Activated CD4-positive, alpha-beta T cell treated with anti-CD3 and anti-CD28 coated beads for 36 hours (primary cell): ENCODE data around the gene KLF13. TPM values are rescaled to one million over a fixed set of nuclear protein-coding genes. Genes with fewer than 3 reads are reported as not detected.

Source experiments
- ATAC-seq: fragments of 200-7000 bp; cut with Tn5 transposase; one replicate; pipeline ENCODE4 v1.10.0; 2021; ENCODE audit warnings: mild to moderate bottlenecking, moderate library complexity
- CTCF ChIA-PET: fragments of 350-600 bp; sonication (Branson Sonifier 250); formaldehyde crosslinking; loops from one replicate; lab custom pipeline; 2021; ENCODE audit warnings: antibody characterized with exemption; lab: Charles Lee
- POLR2A ChIA-PET: fragments of 350-600 bp; sonication (Branson Sonifier 250); formaldehyde crosslinking; loops from one replicate; lab custom pipeline; 2021; ENCODE audit warnings: antibody characterized with exemption, inconsistent platforms; lab: Charles Lee
- DNase-seq: peaks from one replicate; pipeline ENCODE4 v3.0.0-alpha.2; 2020
- H3K27ac Mint-ChIP-seq: one replicate; pipeline ENCODE4 v1.8.0; 2021; ENCODE audit warnings: mixed read lengths
- H3K27me3 Mint-ChIP-seq: one replicate; pipeline ENCODE4 v1.8.0; 2021; ENCODE audit warnings: mixed read lengths
- H3K36me3 Mint-ChIP-seq: one replicate; pipeline ENCODE4 v1.8.0; 2021; ENCODE audit warnings: low read depth, mixed read lengths
- H3K4me1 Mint-ChIP-seq: one replicate; pipeline ENCODE4 v1.8.0; 2021; ENCODE audit warnings: mixed read lengths
- H3K4me3 Mint-ChIP-seq: one replicate; pipeline ENCODE4 v1.8.0; 2021; ENCODE audit warnings: mild to moderate bottlenecking, moderate library complexity, mixed read lengths
- H3K9me3 Mint-ChIP-seq: one replicate; pipeline ENCODE4 v1.8.0; 2021; ENCODE audit warnings: low read depth, mixed read lengths
- intact Hi-C, 2 experiments: fragments of 100-400 bp; cut with DNase I in 1 of 2; cut with micrococcal nuclease in 1 of 2; formaldehyde crosslinking; loops; one replicate each; pipeline versions ENCODE4 v1.14.2 to v1.15.1; 2022 to 2024; cut with DNase I, micrococcal nuclease
- total RNA-seq, 2 experiments: library from RNA; stranded (reverse); gene quantifications; one replicate each; pipeline ENCODE4 v1.2.3, GENCODE V29; 2021

KLF13 gene
- total RNA-seq, 2 experiments from 2014 or later: 147 to 212 TPM

- H3K4me3 Mint-ChIP-seq: no peak overlapping the region
- H3K36me3 Mint-ChIP-seq: no peaks in the 10 kb centered on the region
- H3K27me3 Mint-ChIP-seq: no peaks in the 10 kb centered on the region
- ATAC-seq (no peak), DNase-seq (no peak)
- peaks cover 18% of the 10 kb centered on the region for H3K4me1 Mint-ChIP-seq
- intact Hi-C loops: no loop called here
- CTCF ChIA-PET: interaction anchor here (0.6 kb wide), 1 partner anchor 92 kb away, joined by 4 read pairs; no protein-coding TSS in a partner anchor
- H3K9me3 Mint-ChIP-seq: peaks cover 10% of the 10 kb centered on the region
- H3K27ac Mint-ChIP-seq: no peak overlapping the region
- POLR2A ChIA-PET: no interaction called here
These were observed 8.2 kb upstream of the KLF13 start for GRCh38 chr15:31318429-31318828.

DNA sequence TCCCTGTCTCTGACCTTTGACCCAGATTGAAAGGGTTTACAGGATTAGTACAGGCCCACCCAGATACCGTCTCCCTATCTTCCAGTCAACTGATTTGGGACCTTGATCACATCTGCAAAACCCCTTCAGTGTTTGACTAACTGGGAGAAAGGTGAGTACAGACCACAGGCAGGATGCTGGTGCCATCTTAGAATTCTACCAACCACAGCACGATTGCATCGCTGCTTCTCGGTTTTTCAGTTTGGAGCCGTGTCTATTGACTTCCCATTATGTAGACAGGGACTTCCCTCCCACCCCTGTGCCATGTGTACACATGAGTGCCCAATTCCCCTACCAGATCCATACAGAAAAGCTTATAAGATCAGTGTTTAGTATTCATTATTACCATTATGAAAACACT is 6.6 kb upstream of the KLF13 start:
- Mint-ChIP-seq H3K4me3 (no peak overlapping the region), H3K4me1 (peaks cover 28% of the 10 kb centered on the region), H3K36me3 (no peaks in the 10 kb centered on the region), H3K9me3 (peaks cover 5% of the 10 kb centered on the region), H3K27ac (no peak overlapping the region), H3K27me3 (no peaks in the 10 kb centered on the region)
- CTCF ChIA-PET: interaction anchor here (0.6 to 0.9 kb wide), 3 partner anchors 12 to 58 kb away, joined by 3 to 4 read pairs (median 3); no protein-coding TSS in a partner anchor
- POLR2A ChIA-PET: no interaction called here
- ATAC-seq: no peak
- DNase-seq: no peak
- intact Hi-C loops: loop anchor here (10.0 kb wide), 2 partner anchors 415 to 695 kb away; partner anchors contain the start of genes ARHGAP11B (in 1 of the 2) and FAN1 (in 1 of the 2)

DNA sequence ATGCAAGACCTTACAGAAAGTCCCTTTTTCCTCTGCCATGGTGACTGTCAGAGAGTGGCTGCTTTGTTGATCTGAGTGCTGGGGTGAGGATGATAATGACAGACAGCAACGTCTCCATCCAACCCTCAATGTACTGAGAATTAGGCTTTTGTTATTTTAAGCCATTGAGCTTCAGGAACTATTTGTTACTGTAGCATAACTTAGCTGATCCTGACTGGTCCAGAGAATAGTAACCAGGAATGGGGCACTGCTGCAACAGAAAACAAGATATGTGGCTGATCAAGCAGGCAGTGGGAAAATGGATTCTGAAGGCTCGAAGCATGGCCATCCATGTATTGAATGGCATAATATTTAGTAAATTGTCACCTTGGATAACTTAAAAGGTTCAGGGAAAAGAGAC is 5.2 kb upstream of the KLF13 start:
- intact Hi-C loops: loop anchor here (10.0 kb wide), 2 partner anchors 417 to 697 kb away; partner anchors contain the start of genes ARHGAP11B (in 1 of the 2) and FAN1 (in 1 of the 2)
- no peak overlapping the region for H3K4me3 Mint-ChIP-seq
- POLR2A ChIA-PET: no interaction called here

GRCh38 chr15:31322504-31322903 is 4.1 kb upstream of the KLF13 start:
- Mint-ChIP-seq H3K9me3 (peaks cover 5% of the 10 kb centered on the region), H3K4me3 (no peak overlapping the region), H3K27ac (no peak overlapping the region), H3K36me3 (no peaks in the 10 kb centered on the region), H3K27me3 (no peaks in the 10 kb centered on the region), H3K4me1 (peaks cover 16% of the 10 kb centered on the region)
- CTCF ChIA-PET: interaction anchor here (2.0 kb wide), 1 partner anchor 108 kb away, joined by 7 read pairs; no protein-coding TSS in a partner anchor
- ATAC-seq (no peak), DNase-seq (no peak)
- intact Hi-C loops: loop anchor here (10.0 kb wide), 2 partner anchors 418 to 698 kb away; partner anchors contain the start of genes ARHGAP11B (in 1 of the 2) and FAN1 (in 1 of the 2)
- POLR2A ChIA-PET: no interaction called here

More for the DNA sequence above, 5.2 kb upstream of the KLF13 start:
- H3K4me1 Mint-ChIP-seq: peaks cover 26% of the 10 kb centered on the region
- CTCF ChIA-PET: interaction anchor here (1.0 kb wide), 1 partner anchor 169 kb away, joined by 3 read pairs; no protein-coding TSS in a partner anchor
- no peaks in the 10 kb centered on the region for H3K27me3 Mint-ChIP-seq
- DNase-seq: no peak
- no peak for ATAC-seq
- peaks cover 5% of the 10 kb centered on the region for H3K9me3 Mint-ChIP-seq
- no peak overlapping the region for H3K27ac Mint-ChIP-seq
- no peaks in the 10 kb centered on the region for H3K36me3 Mint-ChIP-seq

- ATAC-seq: no peak
- intact Hi-C loops: loop anchor here (10.0 kb wide), 2 partner anchors 419 to 699 kb away; partner anchors contain the start of genes ARHGAP11B (in 1 of the 2) and FAN1 (in 1 of the 2)
- no peak for DNase-seq
- Mint-ChIP-seq H3K4me1 (peaks cover 16% of the 10 kb centered on the region), H3K27me3 (no peaks in the 10 kb centered on the region), H3K9me3 (peaks cover 5% of the 10 kb centered on the region), H3K36me3 (peaks cover 2% of the 10 kb centered on the region), H3K27ac (no peak overlapping the region), H3K4me3 (no peak overlapping the region)
- ChIA-PET CTCF (interaction anchor here (0.8 to 2.7 kb wide), 3 partner anchors 109 to 165 kb away, joined by 3 to 13 read pairs (median 7); no protein-coding TSS in a partner anchor), POLR2A (no interaction called here)
These were observed 3.0 kb upstream of the KLF13 start for GRCh38 chr15:31323627-31324026.

GRCh38 chr15:31324186-31324585 is 2.4 kb upstream of the KLF13 start:
- ChIA-PET POLR2A (no interaction called here), CTCF (interaction anchor here (0.8 to 2.7 kb wide), 4 partner anchors 109 to 166 kb away, joined by 3 to 13 read pairs (median 5); no protein-coding TSS in a partner anchor)
- ATAC-seq: no peak
- Mint-ChIP-seq H3K36me3 (peaks cover 8% of the 10 kb centered on the region), H3K27ac (peak overlapping the region; percentile 29), H3K4me3 (peak overlapping the region; percentile 85), H3K9me3 (peaks cover 5% of the 10 kb centered on the region), H3K27me3 (no peaks in the 10 kb centered on the region), H3K4me1 (peaks cover 21% of the 10 kb centered on the region)
- DNase-seq: no peak
- intact Hi-C loops: loop anchor here (10.0 kb wide), 2 partner anchors 419 to 699 kb away; partner anchors contain the start of genes ARHGAP11B (in 1 of the 2) and FAN1 (in 1 of the 2)

- H3K27me3 Mint-ChIP-seq: no peaks in the 10 kb centered on the region
- no peak for ATAC-seq
- ChIA-PET CTCF (interaction anchor here (1.0 to 2.7 kb wide), 2 partner anchors 164 to 166 kb away, joined by 3 to 13 read pairs; no protein-coding TSS in a partner anchor), POLR2A (interaction anchor here (0.6 to 1.0 kb wide), 2 partner anchors 110 to 259 kb away, joined by 3 to 4 read pairs; no protein-coding TSS in a partner anchor)
- DNase-seq: no peak
- peaks cover 14% of the 10 kb centered on the region for H3K36me3 Mint-ChIP-seq
- H3K27ac Mint-ChIP-seq: peak overlapping the region; percentile 86
- intact Hi-C loops: loop anchor here (5.0 to 10.0 kb wide), 4 partner anchors 63 to 700 kb away; partner anchors contain the start of genes ARHGAP11B (in 2 of the 2) and FAN1 (in 1 of the 2)
- H3K4me1 Mint-ChIP-seq: peaks cover 26% of the 10 kb centered on the region
- H3K4me3 Mint-ChIP-seq: peak overlapping the region; percentile 85
- H3K9me3 Mint-ChIP-seq: peaks cover 5% of the 10 kb centered on the region
These were observed 1.6 kb upstream of the KLF13 start for GRCh38 chr15:31324806-31325594.

- H3K27me3 Mint-ChIP-seq: no peaks in the 10 kb centered on the region
- POLR2A ChIA-PET: interaction anchor here (0.8 to 1.0 kb wide), 3 partner anchors 10 to 111 kb away, joined by 4 read pairs; no protein-coding TSS in a partner anchor
These were observed 960 bp upstream of the KLF13 start for GRCh38 chr15:31325595-31326155.

GRCh38 chr15:31326875-31327668 is 437 bp downstream of the KLF13 start:
- H3K36me3 Mint-ChIP-seq: peaks cover 22% of the 10 kb centered on the region
- H3K27ac Mint-ChIP-seq: no peak overlapping the region
- ChIA-PET CTCF (interaction anchor here (0.7 to 1.2 kb wide), 3 partner anchors 111 to 146 kb away, joined by 3 to 4 read pairs (median 3); no protein-coding TSS in a partner anchor), POLR2A (interaction anchor here (0.6 to 1.2 kb wide), 5 partner anchors 11 to 109 kb away, joined by 3 to 7 read pairs (median 4); no protein-coding TSS in a partner anchor)
- peak overlapping the region; percentile 54 for H3K4me3 Mint-ChIP-seq
- DNase-seq: peak; percentile 85
- H3K27me3 Mint-ChIP-seq: no peaks in the 10 kb centered on the region
- no peaks in the 10 kb centered on the region for H3K9me3 Mint-ChIP-seq
- ATAC-seq: peak; percentile 50
- intact Hi-C loops: loop anchor here (1.0 to 10.0 kb wide), 16 partner anchors 20 to 702 kb away; partner anchors contain the start of genes ARHGAP11B (in 2 of the 2), FAN1 (in 1 of the 2) and MTMR10 (in 1 of the 2)
- H3K4me1 Mint-ChIP-seq: peaks cover 45% of the 10 kb centered on the region

More at GRCh38 chr15:31325595-31326155, 960 bp upstream of the KLF13 start:
- Mint-ChIP-seq H3K4me3 (peak overlapping the region; percentile 85), H3K36me3 (peaks cover 21% of the 10 kb centered on the region), H3K9me3 (peaks cover 5% of the 10 kb centered on the region), H3K4me1 (peaks cover 31% of the 10 kb centered on the region), H3K27ac (peak overlapping the region; percentile 86)
- peak; percentile 66 for DNase-seq
- CTCF ChIA-PET: interaction anchor here (1.1 to 2.7 kb wide), 4 partner anchors 113 to 163 kb away, joined by 3 to 13 read pairs (median 4); no protein-coding TSS in a partner anchor
- intact Hi-C loops: loop anchor here (1.0 to 10.0 kb wide), 16 partner anchors 21 to 701 kb away; partner anchors contain the start of genes ARHGAP11B (in 2 of the 2), FAN1 (in 1 of the 2) and MTMR10 (in 1 of the 2)
- no peak for ATAC-seq
